Skin epidermis (tissue), 12 donors: ENCODE results near the gene NHERF1.

Experiments used
- H3K27ac ChIP-seq, 21 experiments: fragments of 200-600 bp; sonication (generic) in 11 of 21; one replicate each; pipeline ENCODE4 v1.5.0; 2020; ENCODE audit warnings: mild to moderate bottlenecking in 3 of 21, inconsistent platforms in 2 of 21, moderate library complexity in 2 of 21
- H3K4me3 ChIP-seq, 7 experiments: fragments of 200-600 bp; sonication (generic) in 2 of 7; one replicate each; pipeline ENCODE4 v1.5.0; 2020; ENCODE audit warnings: inconsistent platforms in 2 of 7, mild to moderate bottlenecking in 2 of 7, moderate library complexity in 1 of 7

The NHERF1 gene

GRCh38 chr17:74760404-74761105 is 12.1 kb downstream of the NHERF1 start:
- Histone ChIP-seq H3K4me3 (no peak overlapping the region), H3K27ac (peak overlapping the region in 20 of 21 experiments; percentile 39 to 91 (median 75))

- H3K27ac ChIP-seq: peak overlapping the region in 9 of 21 experiments; percentile 62 to 91 (median 75)
Observed at GRCh38 chr17:74761419-74761818, 13.0 kb downstream of the NHERF1 start.

GRCh38 chr17:74761931-74762330 is 13.5 kb downstream of the NHERF1 start:
- Histone ChIP-seq H3K4me3 (no peak overlapping the region), H3K27ac (no peak overlapping the region)

More at GRCh38 chr17:74761419-74761818, 13.0 kb downstream of the NHERF1 start:
- H3K4me3 ChIP-seq: no peak overlapping the region

- Histone ChIP-seq H3K4me3 (no peak overlapping the region), H3K27ac (peak overlapping the region in 2 of 21 experiments; percentile 11 to 22)
Observed at GRCh38 chr17:74763565-74764387, 15.3 kb downstream of the NHERF1 start.

GRCh38 chr17:74764751-74765286 is 16.4 kb downstream of the NHERF1 start:
- H3K4me3 ChIP-seq: no peak overlapping the region
- no peak overlapping the region for H3K27ac ChIP-seq

- Histone ChIP-seq H3K27ac (no peak overlapping the region), H3K4me3 (no peak overlapping the region)
Observed at GRCh38 chr17:74766413-74766812, 18.0 kb downstream of the NHERF1 start.

- Histone ChIP-seq H3K27ac (peak overlapping the region in 7 of 21 experiments; percentile 4 to 59 (median 31)), H3K4me3 (no peak overlapping the region)
Observed at GRCh38 chr17:74767111-74767516, 18.7 kb downstream of the NHERF1 start.

- Histone ChIP-seq H3K4me3 (no peak overlapping the region), H3K27ac (peak overlapping the region in 9 of 21 experiments; percentile 6 to 59 (median 44))
Observed at GRCh38 chr17:74768069-74768762, 19.8 kb downstream of the NHERF1 start.

GRCh38 chr17:74768763-74769114 is 20.3 kb downstream of the NHERF1 start:
- H3K27ac ChIP-seq: peak overlapping the region in 2 of 21 experiments; percentile 31 to 59
- no peak overlapping the region for H3K4me3 ChIP-seq

GRCh38 chr17:74769266-74769855 is 20.9 kb downstream of the NHERF1 start:
- Histone ChIP-seq H3K27ac (no peak overlapping the region), H3K4me3 (no peak overlapping the region)

GRCh38 chr17:74769856-74770497 is 21.5 kb downstream of the NHERF1 start:
- peak overlapping the region in 2 of 21 experiments; percentile 10 to 22 for H3K27ac ChIP-seq
- no peak overlapping the region for H3K4me3 ChIP-seq

- Histone ChIP-seq H3K27ac (peak overlapping the region in 1 of 21 experiments; percentile 47), H3K4me3 (no peak overlapping the region)
Observed at GRCh38 chr17:74770498-74771318, 22.3 kb downstream of the NHERF1 start.

- no peak overlapping the region for H3K27ac ChIP-seq
- H3K4me3 ChIP-seq: no peak overlapping the region
Observed at GRCh38 chr17:74771319-74771914, 23.0 kb downstream of the NHERF1 start.

GRCh38 chr17:74772053-74772452 is 23.6 kb downstream of the NHERF1 start:
- Histone ChIP-seq H3K27ac (no peak overlapping the region), H3K4me3 (no peak overlapping the region)

- Histone ChIP-seq H3K27ac (no peak overlapping the region), H3K4me3 (no peak overlapping the region)
Observed at GRCh38 chr17:74773414-74773813, 25.0 kb downstream of the NHERF1 start.

GRCh38 chr17:74773871-74774286 is 25.5 kb downstream of the NHERF1 start:
- Histone ChIP-seq H3K4me3 (no peak overlapping the region), H3K27ac (no peak overlapping the region)

GRCh38 chr17:74775409-74776043 is 27.1 kb downstream of the NHERF1 start:
- Histone ChIP-seq H3K4me3 (peak overlapping the region; percentile 72 to 96 (median 82)), H3K27ac (peak overlapping the region; percentile 16 to 93 (median 84))
